IMR-90 (cell line): Measurements from ENCODE around the gene GRM4. TPM values are rescaled to one million over a fixed set of nuclear protein-coding genes. Genes with fewer than 3 reads are reported as not detected.

ENCODE experiments used
- ATAC-seq: fragments of 200-7000 bp; cut with Tn5 transposase; 2 replicates; pipeline ENCODE4 v1.9.1; 2020; ENCODE audit warnings: low read depth, mild to moderate bottlenecking, moderate library complexity
- BruUV-seq: library from RNA; stranded (reverse); fragments of 400-500 nt; replicated peaks from 2 replicates; lab custom pipeline; 2021; lab: Mats Ljungman, UMichigan
- CTCF ChIA-PET: fragments of 300-600 bp; formaldehyde crosslinking; extraction: SDS; loops from one replicate; lab custom pipeline; 2021; ENCODE audit warnings: antibody characterized with exemption; lab: Yijun Ruan, JAX
- POLR2A ChIA-PET: fragments of 300-600 bp; sonication (Branson Sonifier 250); formaldehyde crosslinking; loops from one replicate; lab custom pipeline; 2022; ENCODE audit warnings: antibody characterized with exemption; ENCODE audit not compliant: unreplicated experiment; lab: Charles Lee
- DNase-seq: peaks from one replicate; pipeline ENCODE4 v3.0.0; 2013
- H2AFZ ChIP-seq: replicated peaks from 2 replicates; pipeline ENCODE3; 2013; ENCODE audit warnings: low read length, mild to moderate bottlenecking; ENCODE audit not compliant: poor library complexity
- H2AK5ac ChIP-seq: 2 replicates; pipeline ENCODE4 v1.6.1; 2013; ENCODE audit warnings: low read depth, low read length, inconsistent platforms
- H2AK9ac ChIP-seq: replicated peaks from 2 replicates; pipeline ENCODE3; 2013; ENCODE audit warnings: mild to moderate bottlenecking, low read depth, low read length, moderate library complexity; ENCODE audit not compliant: poor library complexity
- H2BK120ac ChIP-seq: 2 replicates; pipeline ENCODE4 v1.6.1; 2013; ENCODE audit warnings: low read depth, low read length, inconsistent platforms
- H2BK15ac ChIP-seq: 3 replicates; pipeline ENCODE4 v1.6.1; 2013; ENCODE audit warnings: low read depth, low read length, inconsistent platforms
- H2BK20ac ChIP-seq: 2 replicates; pipeline ENCODE4 v1.6.1; 2013; ENCODE audit warnings: low read depth, mild to moderate bottlenecking, inconsistent platforms, low read length, moderate library complexity
- H2BK5ac ChIP-seq: 2 replicates; pipeline ENCODE4 v1.6.1; 2013; ENCODE audit warnings: mild to moderate bottlenecking, low read depth, low read length, inconsistent platforms; ENCODE audit not compliant: poor library complexity, severe bottlenecking
- H3K14ac ChIP-seq: replicated peaks from 2 replicates; pipeline ENCODE4 v1.6.1; 2013; ENCODE audit warnings: low read depth, low read length, inconsistent platforms
- H3K18ac ChIP-seq: 2 replicates; pipeline ENCODE4 v1.6.1; 2013; ENCODE audit warnings: low read depth, low read length, control low read depth
- H3K23ac ChIP-seq: 2 replicates; pipeline ENCODE4 v1.6.1; 2013; ENCODE audit warnings: low read depth, low read length, inconsistent platforms
- H3K27ac ChIP-seq: 2 replicates; pipeline ENCODE4 v1.5.1; 2013; ENCODE audit warnings: mild to moderate bottlenecking, control low read depth, low read length; ENCODE audit not compliant: insufficient read depth
- H3K27me3 ChIP-seq: 2 replicates; pipeline ENCODE4 v1.6.1; 2013; ENCODE audit warnings: low read length; ENCODE audit not compliant: control insufficient read depth, insufficient read depth
- H3K36me3 ChIP-seq: 2 replicates; pipeline ENCODE4 v1.6.1; 2013; ENCODE audit warnings: low read length, mixed read lengths; ENCODE audit not compliant: control insufficient read depth, insufficient read depth
- H3K4ac ChIP-seq: 2 replicates; pipeline ENCODE4 v1.6.1; 2013; ENCODE audit warnings: low read depth, low read length, inconsistent platforms
- H3K4me1 ChIP-seq: 2 replicates; pipeline ENCODE4 v1.6.1; 2013; ENCODE audit warnings: low read length, mixed read lengths; ENCODE audit not compliant: control insufficient read depth, insufficient read depth
- H3K4me2 ChIP-seq: 2 replicates; pipeline ENCODE4 v1.6.1; 2013; ENCODE audit warnings: low read depth, mild to moderate bottlenecking, control low read depth, low read length, moderate library complexity
- H3K4me3 ChIP-seq: 2 replicates; pipeline ENCODE4 v1.5.1; 2013; ENCODE audit warnings: low read depth, mild to moderate bottlenecking, control low read depth, low read length, moderate library complexity; ENCODE audit not compliant: insufficient read depth
- H3K56ac ChIP-seq: 2 replicates; pipeline ENCODE4 v1.6.1; 2013; ENCODE audit warnings: low read length, inconsistent platforms; ENCODE audit not compliant: insufficient read depth; ENCODE audit errors: extremely low read depth
- H3K79me1 ChIP-seq, 2 experiments: 2 replicates each; pipeline ENCODE4 v1.6.1; 2013; ENCODE audit warnings: low read length in 2 of 2, inconsistent platforms in 1 of 2, low read depth in 1 of 2
- H3K9ac ChIP-seq: 2 replicates; pipeline ENCODE4 v1.6.1; 2013; ENCODE audit warnings: low read depth, low read length, control low read depth
- H3K9me1 ChIP-seq: 2 replicates; pipeline ENCODE4 v1.6.1; 2013; ENCODE audit warnings: low read length, inconsistent platforms; ENCODE audit not compliant: insufficient read depth
- H3K9me3 ChIP-seq: 2 replicates; pipeline ENCODE4 v1.6.1; 2013; ENCODE audit warnings: low read length; ENCODE audit not compliant: control insufficient read depth, insufficient read depth
- H4K20me1 ChIP-seq: 2 replicates; pipeline ENCODE4 v1.6.1; 2013; ENCODE audit warnings: low read length, inconsistent platforms; ENCODE audit not compliant: insufficient read depth
- H4K5ac ChIP-seq: 2 replicates; pipeline ENCODE4 v1.6.1; 2013; ENCODE audit warnings: mild to moderate bottlenecking, low read depth, low read length, control low read depth
- H4K8ac ChIP-seq, 2 experiments: 2 replicates each; pipeline ENCODE4 v1.6.1; 2013; ENCODE audit warnings: low read depth in 2 of 2, low read length in 2 of 2, control low read depth in 1 of 2, inconsistent platforms in 1 of 2
- H4K91ac ChIP-seq: 2 replicates; pipeline ENCODE4 v1.6.1; 2013; ENCODE audit warnings: low read depth, low read length, inconsistent platforms; ENCODE audit not compliant: insufficient read depth
- BHLHE40 ChIP-seq: fragments of 150-350 bp; IDR thresholded peaks from 2 replicates; pipeline ENCODE4 v1.6.1; 2016; ENCODE audit warnings: mild to moderate bottlenecking, low read depth, low read length
- CEBPB ChIP-seq: IDR thresholded peaks from 2 replicates; pipeline ENCODE4 v1.6.1; 2012; ENCODE audit warnings: low read depth, low read length, improper control_type of control experiment
- CHD1 ChIP-seq: IDR thresholded peaks from 2 replicates; pipeline ENCODE4 v1.6.1; 2012; ENCODE audit warnings: low read depth, low read length, improper control_type of control experiment
- CTCF ChIP-seq: conservative IDR thresholded peaks from 2 replicates; pipeline ENCODE4 v1.5.1; 2012; ENCODE audit warnings: mild to moderate bottlenecking, low read depth, low read length, improper control_type of control experiment
- ELK1 ChIP-seq: fragments of 150-350 bp; IDR thresholded peaks from 2 replicates; pipeline ENCODE4 v1.6.1; 2016; ENCODE audit warnings: low read depth, mild to moderate bottlenecking, low read length, moderate library complexity, borderline replicate concordance
- FOS ChIP-seq: fragments of 150-350 bp; IDR thresholded peaks from 2 replicates; pipeline ENCODE4 v1.6.1; 2016; ENCODE audit warnings: low read depth, low read length
- MAFK ChIP-seq: IDR thresholded peaks from 2 replicates; pipeline ENCODE4 v1.6.1; 2012; ENCODE audit warnings: low read depth, low read length, improper control_type of control experiment
- MAZ ChIP-seq: IDR thresholded peaks from 2 replicates; pipeline ENCODE4 v1.6.1; 2012; ENCODE audit warnings: low read depth, mild to moderate bottlenecking, low read length, improper control_type of control experiment, moderate library complexity, borderline replicate concordance
- MXI1 ChIP-seq: IDR thresholded peaks from 2 replicates; pipeline ENCODE4 v1.6.1; 2012; ENCODE audit warnings: low read depth, mild to moderate bottlenecking, low read length, moderate library complexity, borderline replicate concordance
- NFE2L2 ChIP-seq: fragments of 150-350 bp; IDR thresholded peaks from 2 replicates; pipeline ENCODE4 v1.6.1; 2016; ENCODE audit warnings: low read depth, mild to moderate bottlenecking, low read length
- POLR2A ChIP-seq: IDR thresholded peaks from 2 replicates; pipeline ENCODE4 v1.6.1; 2012; ENCODE audit warnings: mild to moderate bottlenecking, low read depth, low read length
- RAD21 ChIP-seq: IDR thresholded peaks from 2 replicates; pipeline ENCODE4 v1.6.1; 2012; ENCODE audit warnings: low read length, improper control_type of control experiment
- RCOR1 ChIP-seq: IDR thresholded peaks from 2 replicates; pipeline ENCODE4 v1.6.1; 2012; ENCODE audit warnings: mild to moderate bottlenecking, low read length, improper control_type of control experiment; ENCODE audit not compliant: insufficient replicate concordance
- RFX5 ChIP-seq: IDR thresholded peaks from 2 replicates; pipeline ENCODE4 v1.8.0; 2012; ENCODE audit warnings: low read depth, mild to moderate bottlenecking, low read length, moderate library complexity
- SMC3 ChIP-seq: fragments of 150-350 bp; IDR thresholded peaks from 2 replicates; pipeline ENCODE4 v1.6.1; 2016; ENCODE audit warnings: low read depth, mild to moderate bottlenecking, antibody characterized with exemption, low read length, moderate library complexity
- WGBS, 2 experiments: methylation state at CpG; one replicate each; pipeline versions ENCODE4 v1.1.5 to v1.1.7; 2013; ENCODE audit warnings: missing lambda C conversion rate in 2 of 2; ENCODE audit not compliant: insufficient read length in 1 of 2; ENCODE audit errors: extremely low coverage in 2 of 2; 5-methylcytosine and 5-hydroxymethylcytosine counted together
- dilution Hi-C: fragments of 300-500 bp; cut with HindIII; formaldehyde crosslinking; loops from one replicate; pipeline ENCODE4 v1.14.3; 2018; ENCODE audit warnings: low sequenced_read_pairs; ENCODE audit not compliant: unreplicated experiment
- in situ Hi-C: fragments of 300-500 bp; cut with MboI; formaldehyde crosslinking; loops from 3 replicates; pipeline ENCODE4 v1.14.3; 2019; ENCODE audit warnings: low sequenced_read_pairs, inconsistent platforms, mixed read lengths
- intact Hi-C: fragments of 100-400 bp; cut with micrococcal nuclease; formaldehyde crosslinking; loops from 2 replicates; pipeline ENCODE4 v1.10.0; 2022
- polyA plus RNA-seq, 3 experiments: library from polyadenylated mRNA; depleted of rRNA; stranded (reverse); fragments of >200 nt; gene quantifications; 2 replicates each; pipeline ENCODE4 v1.2.3, GENCODE V29; 2012; ENCODE audit warnings: low replicate concordance in 1 of 3
- total RNA-seq: library from RNA; depleted of rRNA; stranded (reverse); fragments of >200 nt; gene quantifications from 2 replicates; pipeline ENCODE4 v1.2.3, GENCODE V29; 2012
- TF ChIP-seq, protein P1 (sequence below): fragments of 150-350 bp; IDR thresholded peaks from 2 replicates; pipeline ENCODE4 v1.6.1; 2017; ENCODE audit warnings: mild to moderate bottlenecking, antibody characterized with exemption, low read length, low read depth

The GRM4 gene
- total and polyA plus RNA-seq, 2 of the 4 experiments (the other 2 are of a cell fraction) = 0.02 TPM; not detected in 1

GRCh38 chr6:34082864-34083626 lies 62.8 kb downstream of the GRM4 start:
- CTCF ChIA-PET = no interaction called here
- 33% methylated on average over 8 of the region's 25 CpGs; no CpG with 5 or more reads in 1 of the 2 experiments for WGBS, 2 experiments

More at GRCh38 chr6:34082864-34083626, 62.8 kb downstream of the GRM4 start:
- Histone ChIP-seq H3K27ac (no peak overlapping the region), H3K27me3 (peaks cover 46% of the 10 kb centered on the region), H4K8ac (no peak overlapping the region), H3K79me1 (no peaks in the 10 kb centered on the region), H3K14ac (no peak overlapping the region), H3K9ac (no peak overlapping the region), H2BK20ac (no peak overlapping the region), H3K9me1 (no peaks in the 10 kb centered on the region), H3K4me2 (no peak overlapping the region), H3K9me3 (no peaks in the 10 kb centered on the region), H2BK5ac (no peak overlapping the region), H4K20me1 (no peaks in the 10 kb centered on the region), H3K56ac (no peak overlapping the region), H2BK15ac (no peak overlapping the region), H3K36me3 (no peaks in the 10 kb centered on the region), H3K23ac (no peak overlapping the region), H4K5ac (no peak overlapping the region), H3K18ac (no peak overlapping the region), H3K4ac (no peak overlapping the region), H2AFZ (no peak overlapping the region), H4K91ac (no peak overlapping the region), H2AK9ac (no peak overlapping the region), H3K4me1 (no peaks in the 10 kb centered on the region), H2AK5ac (no peak overlapping the region), H3K4me3 (no peak overlapping the region), H2BK120ac (no peak overlapping the region)
- no peak for TF ChIP-seq BHLHE40
- TF ChIP-seq NFE2L2 = no peak
- no peak for TF ChIP-seq CHD1
- no peak for TF ChIP-seq SMC3
- no peak for TF ChIP-seq RFX5
- no peak for TF ChIP-seq FOS
- no peak for TF ChIP-seq ELK1
- no peak for TF ChIP-seq RAD21
- TF ChIP-seq CEBPB = no peak
- no peak for TF ChIP-seq POLR2A
- no peak for TF ChIP-seq MAZ
- TF ChIP-seq CTCF = no peak
- TF ChIP-seq, protein P1, sequence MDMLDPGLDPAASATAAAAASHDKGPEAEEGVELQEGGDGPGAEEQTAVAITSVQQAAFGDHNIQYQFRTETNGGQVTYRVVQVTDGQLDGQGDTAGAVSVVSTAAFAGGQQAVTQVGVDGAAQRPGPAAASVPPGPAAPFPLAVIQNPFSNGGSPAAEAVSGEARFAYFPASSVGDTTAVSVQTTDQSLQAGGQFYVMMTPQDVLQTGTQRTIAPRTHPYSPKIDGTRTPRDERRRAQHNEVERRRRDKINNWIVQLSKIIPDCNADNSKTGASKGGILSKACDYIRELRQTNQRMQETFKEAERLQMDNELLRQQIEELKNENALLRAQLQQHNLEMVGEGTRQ = no peak
- no peak for TF ChIP-seq RCOR1
- TF ChIP-seq MAFK = no peak
- no peak for TF ChIP-seq MXI1
- in situ Hi-C loops (no loop called here), dilution Hi-C loops (no loop called here), intact Hi-C loops (no loop called here)
- no peak for DNase-seq
- POLR2A ChIA-PET = no interaction called here
- BruUV-seq = no TSS peak
- no peak for ATAC-seq
